GM21825 (cell line): ENCODE data around the gene ZNF563.
A peak's percentile ranks its signal among the peaks of the same experiment; 100 is the strongest.
"Not testable (repeated sequence)": the region's sequence is repeated elsewhere in the genome, so short reads cannot be mapped to it uniquely, and the experiment has no call there.

ENCODE experiments used
- ATAC-seq: cut with Tn5 transposase; IDR thresholded peaks from one replicate; pipeline ENCODE4 v1.9.1; 2021; ENCODE audit warnings: mild to moderate bottlenecking, moderate library complexity; ENCODE audit not compliant: unreplicated experiment

The ZNF563 gene

GRCh38 chr19:12333162-12334159, at the start of gene ZNF563:
ZNF563 (minus strand) TSS chr19:12333633; CDS start chr19:12333482, 151 bp downstream.
- peak; percentile 86 for ATAC-seq

GRCh38 chr19:12380444-12380737, 47.0 kb upstream of the ZNF563 start:
- ATAC-seq, result no peak

- no peak for ATAC-seq
Measured at GRCh38 chr19:12379732-12380443, 46.5 kb upstream of the ZNF563 start.

- ATAC-seq, result no peak
Measured at GRCh38 chr19:12374026-12374425, 40.6 kb upstream of the ZNF563 start.

GRCh38 chr19:12365236-12366162, 32.1 kb upstream of the ZNF563 start, which contains the start of gene ZNF442:
ZNF442 (minus strand) TSS chr19:12365683; CDS start chr19:12363631, 2,052 bp downstream.
- ATAC-seq, result peak; percentile 86

- ATAC-seq, result peak; percentile 6
Measured at GRCh38 chr19:12364391-12365235, 31.2 kb upstream of the ZNF563 start.

GRCh38 chr19:12362236-12362635, 28.8 kb upstream of the ZNF563 start:
- not testable (repeated sequence) for ATAC-seq

- ATAC-seq, result no peak
Measured at GRCh38 chr19:12353375-12353774, 19.9 kb upstream of the ZNF563 start.

GRCh38 chr19:12350890-12351197, 17.4 kb upstream of the ZNF563 start:
- no peak for ATAC-seq

GRCh38 chr19:12350185-12350889, 16.9 kb upstream of the ZNF563 start:
- ATAC-seq, result no peak

GRCh38 chr19:12346896-12347295, 13.5 kb upstream of the ZNF563 start:
- no peak for ATAC-seq

- no peak for ATAC-seq
Measured at GRCh38 chr19:12345197-12345596, 11.8 kb upstream of the ZNF563 start.

GRCh38 chr19:12331211-12331941, 2.1 kb downstream of the ZNF563 start:
- peak; percentile 40 for ATAC-seq

- no peak for ATAC-seq
Measured at GRCh38 chr19:12330340-12330739, 3.1 kb downstream of the ZNF563 start.

GRCh38 chr19:12325690-12326089, 7.7 kb downstream of the ZNF563 start:
- ATAC-seq, result no peak

- no peak for ATAC-seq
Measured at GRCh38 chr19:12318782-12319413, 14.5 kb downstream of the ZNF563 start.

- no peak for ATAC-seq
Measured at GRCh38 chr19:12314553-12314952, 18.9 kb downstream of the ZNF563 start.

GRCh38 chr19:12308891-12309290, 24.5 kb downstream of the ZNF563 start:
- not testable (repeated sequence) for ATAC-seq
